ENCODE measurements around the gene SMU1. TPM values are rescaled to one million over a fixed set of nuclear protein-coding genes. Genes with fewer than 3 reads are reported as not detected.
A peak's percentile ranks its signal among the peaks of the same experiment; 100 is the strongest.
"Not testable (repeated sequence)": the region's sequence is repeated elsewhere in the genome, so short reads cannot be mapped to it uniquely, and the experiment has no call there.

SMU1 gene
- total RNA-seq, 1 donor from 2014 or later: 36.2 TPM

DNA sequence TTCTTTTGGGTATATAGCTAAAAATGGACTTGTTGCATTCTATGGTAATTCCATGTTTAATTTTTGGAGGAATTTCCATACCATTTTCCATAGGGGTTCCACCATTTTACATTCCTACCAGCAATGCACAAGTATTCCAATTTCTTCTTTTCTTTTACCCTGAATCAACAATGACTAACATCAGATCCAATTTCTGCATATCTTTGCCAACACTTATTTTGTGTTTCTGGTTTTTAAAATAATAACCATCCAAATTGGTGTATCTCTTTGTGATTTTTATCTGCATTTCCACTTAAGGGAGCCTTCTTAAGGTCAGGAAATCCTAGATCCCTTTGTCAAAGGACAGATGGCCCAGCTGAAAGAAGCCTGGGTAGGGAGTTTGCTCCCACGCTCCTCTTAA lies 29.5 kb upstream of the SMU1 start:
- no peak for DNase-seq (ENCODE audit: low read depth in 2 of 2)

DNA sequence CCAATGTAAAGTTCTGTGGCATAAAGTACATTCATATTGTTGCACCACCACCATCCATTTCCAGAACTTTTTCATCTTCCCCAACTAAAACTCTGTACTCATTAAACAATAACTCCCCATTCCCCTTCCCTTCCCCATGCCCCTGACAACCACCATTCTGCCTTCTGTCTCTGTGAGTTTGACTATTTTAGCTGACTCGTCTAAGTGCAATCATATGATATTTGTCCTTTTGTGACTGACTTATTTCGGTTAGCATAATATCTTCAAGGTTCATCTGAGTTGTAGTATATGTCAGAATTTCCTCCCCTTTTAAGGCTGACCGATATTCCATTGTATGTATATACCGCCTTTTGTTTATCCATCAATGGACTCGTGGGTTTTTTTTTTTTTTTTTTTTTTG lies 29.0 kb upstream of the SMU1 start:
- DNase-seq (ENCODE audit: low read depth in 2 of 2): no peak

DNA sequence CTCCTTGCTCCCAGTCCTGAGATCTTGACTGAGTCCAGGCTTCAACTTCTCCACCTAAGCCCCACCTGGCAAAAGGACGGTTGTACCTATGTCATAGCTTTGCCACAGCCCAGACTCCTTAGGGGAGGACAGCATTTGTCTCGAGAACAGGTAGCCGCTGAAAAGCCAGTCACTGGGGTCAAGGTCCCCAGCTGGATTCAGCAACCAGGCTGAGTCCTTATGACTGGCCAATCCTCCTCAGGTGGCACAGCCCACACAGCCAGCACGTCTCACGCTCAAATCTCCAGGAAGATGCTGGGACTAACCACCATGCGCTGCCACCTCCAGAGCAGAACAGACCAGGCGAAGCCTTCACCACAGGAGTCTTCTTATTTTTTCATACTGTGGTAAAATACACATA lies 27.9 kb upstream of the SMU1 start:
- no peak for DNase-seq (ENCODE audit: low read depth in 2 of 2)

DNA sequence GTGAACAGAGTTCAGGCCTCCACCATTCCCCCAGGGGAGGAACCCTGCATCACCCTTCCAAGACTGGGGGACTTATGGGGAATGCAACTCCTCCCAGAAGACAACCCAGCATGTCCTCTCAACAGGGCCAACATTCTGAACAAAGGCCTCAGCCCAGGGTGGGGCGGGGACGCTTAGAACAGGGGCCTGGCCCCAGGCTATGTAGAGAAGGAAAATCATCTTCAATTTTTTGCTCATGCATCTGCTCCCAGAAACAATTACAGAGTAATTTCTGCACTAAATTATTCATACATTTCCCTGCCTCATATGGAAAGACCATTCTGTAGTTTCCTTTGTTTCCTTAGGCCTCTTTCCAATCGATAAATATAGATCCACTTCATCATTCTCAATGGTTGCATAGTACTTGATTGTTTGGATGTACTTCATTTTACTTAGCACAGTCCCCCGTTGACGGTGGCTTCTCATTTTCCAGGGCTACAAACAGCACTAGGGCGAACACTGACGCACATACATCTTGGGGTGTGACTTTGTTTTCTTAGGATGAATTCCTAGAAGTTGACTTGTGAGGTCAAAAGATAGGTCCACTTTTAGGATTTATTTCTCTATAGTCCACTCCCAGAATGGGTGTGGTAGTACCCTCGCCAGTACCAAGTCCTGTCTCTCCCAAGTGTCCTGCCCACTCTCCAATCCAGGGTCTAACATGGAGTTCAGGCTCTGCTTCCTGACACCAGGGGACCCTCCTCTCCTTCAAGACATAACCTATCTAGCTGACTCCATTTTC lies 27.2 kb upstream of the SMU1 start:
- DNase-seq (ENCODE audit: low read depth in 2 of 2): no peak

DNA sequence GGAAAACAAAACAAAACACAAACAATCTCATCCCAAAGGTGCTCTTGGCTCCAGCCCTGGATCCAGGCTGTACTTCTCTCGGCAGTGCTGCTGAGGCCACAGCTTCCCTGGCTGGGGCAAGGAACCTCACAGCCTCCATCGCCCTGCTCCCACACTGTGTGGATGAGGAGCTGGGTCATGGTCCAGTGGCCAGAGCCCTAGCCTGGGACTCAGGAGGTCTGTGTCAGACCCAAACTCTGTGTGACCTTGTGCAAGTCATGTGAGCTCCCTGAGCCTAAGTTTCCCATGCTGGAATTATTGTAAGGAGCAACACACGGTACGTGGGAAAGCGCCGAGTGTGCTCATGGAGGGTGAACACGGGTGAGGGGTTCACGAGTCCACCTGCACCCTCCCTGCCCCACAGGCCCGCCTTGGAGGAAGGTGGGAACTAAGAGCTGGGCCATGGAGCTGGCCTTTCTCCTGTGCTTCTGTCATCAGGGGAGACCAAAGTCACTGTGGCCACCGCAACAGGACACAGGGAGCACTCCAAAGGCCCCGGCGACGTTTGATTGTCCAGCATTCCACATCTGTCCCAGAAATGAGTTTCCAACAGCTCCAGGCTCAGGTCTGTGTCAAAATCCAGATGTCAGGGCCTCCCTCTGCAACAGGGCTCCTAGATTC lies 26.2 kb upstream of the SMU1 start:
- DNase-seq (ENCODE audit: low read depth in 2 of 2): no peak

DNA sequence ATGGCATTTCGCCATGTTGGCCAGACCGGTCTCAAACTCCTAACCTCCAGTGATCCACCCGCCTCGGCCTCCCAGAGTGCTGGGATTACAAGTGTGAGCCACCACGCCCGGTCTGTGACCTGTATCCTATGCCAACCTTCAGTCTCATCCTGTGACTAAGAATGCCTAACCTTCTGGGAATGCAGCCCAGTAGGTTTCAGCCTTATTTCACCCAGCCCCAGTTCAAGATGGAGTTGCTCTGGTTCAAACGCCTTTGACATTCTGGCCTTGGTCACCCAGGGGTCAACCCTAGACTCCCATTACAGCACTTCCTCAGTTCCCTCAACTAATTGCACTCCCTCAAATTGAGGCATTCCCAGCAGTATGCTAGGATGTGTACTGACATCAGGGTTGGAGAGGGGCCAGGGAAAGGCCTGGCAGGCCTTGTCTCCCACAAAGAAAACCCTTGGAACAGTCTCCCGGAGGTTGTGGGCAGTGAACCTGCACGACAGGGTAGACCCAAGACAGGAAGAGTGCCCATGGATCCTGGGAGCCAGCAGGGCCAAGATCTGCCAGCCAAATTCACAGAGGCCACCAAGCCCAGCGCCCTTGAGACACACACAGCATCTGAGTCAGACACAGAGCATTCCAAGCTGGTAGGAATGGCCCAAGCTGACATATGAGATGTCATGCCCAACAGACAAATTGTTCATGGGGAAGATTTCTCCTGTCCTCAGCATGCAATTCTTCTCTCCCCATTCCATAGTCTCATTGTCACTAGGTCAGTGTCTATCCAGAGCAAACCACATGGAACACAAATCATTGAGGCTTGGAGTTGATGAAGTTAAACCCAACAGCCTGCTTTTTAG lies 24.9 kb upstream of the SMU1 start:
- no peak for DNase-seq (ENCODE audit: low read depth in 2 of 2)

DNA sequence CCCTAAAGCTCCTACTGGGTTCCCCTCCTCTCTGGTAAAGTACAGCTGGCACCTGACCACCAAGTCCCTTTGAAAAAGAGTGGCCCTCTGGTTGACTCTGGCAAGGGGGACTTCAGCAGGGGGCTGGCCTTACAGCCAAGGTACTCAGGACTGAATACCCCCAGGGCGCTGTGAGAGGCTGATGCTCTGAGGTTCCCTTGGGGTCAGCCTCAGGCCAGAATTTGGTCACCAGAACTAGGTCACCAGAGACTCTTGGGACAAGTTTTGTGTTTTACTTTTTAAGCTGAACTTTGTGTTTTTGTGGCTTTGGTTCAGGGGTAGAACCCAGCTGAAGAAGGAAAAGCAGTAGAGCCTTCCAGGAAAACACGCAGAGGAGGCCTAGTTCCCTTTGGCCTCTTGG lies 23.3 kb upstream of the SMU1 start:
- no peak for DNase-seq (ENCODE audit: low read depth in 2 of 2)

DNA sequence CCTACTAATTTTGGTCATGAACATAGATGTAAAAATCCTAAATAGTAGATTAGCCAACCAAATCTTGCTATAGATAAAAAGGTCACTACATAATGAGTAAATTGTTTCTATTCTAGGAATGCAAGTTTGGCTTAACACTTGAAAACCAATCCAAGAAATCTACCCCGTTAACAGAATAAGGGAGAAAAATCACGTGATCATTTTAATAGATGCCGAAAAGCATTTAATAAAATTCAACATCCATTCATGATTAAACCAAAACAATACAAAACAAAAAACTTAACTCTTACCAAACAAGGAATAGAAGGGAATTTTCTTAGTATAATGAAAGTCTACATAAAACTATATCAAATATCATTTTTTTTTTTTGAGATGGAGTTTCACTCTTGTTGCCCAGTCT lies 20.7 kb upstream of the SMU1 start:
- no peak for DNase-seq (ENCODE audit: low read depth in 2 of 2)

DNA sequence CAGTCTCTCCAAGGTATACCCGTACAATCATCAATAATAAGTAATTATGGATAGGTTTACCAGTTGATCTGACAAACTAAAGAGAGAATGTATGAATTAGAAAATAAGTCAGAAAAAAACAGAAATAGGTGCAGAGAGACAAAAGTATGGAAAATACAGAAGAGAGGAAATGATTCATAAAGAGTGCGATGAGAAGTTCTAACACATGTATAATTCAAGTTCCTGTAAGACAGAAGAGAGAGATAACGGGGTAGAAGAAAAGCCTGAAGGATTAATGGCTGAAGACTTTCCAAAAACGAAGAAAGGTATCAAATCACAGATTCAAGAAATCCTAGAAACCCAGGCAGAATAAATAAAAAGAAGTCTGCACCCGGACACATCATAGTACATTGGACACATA lies 16.2 kb upstream of the SMU1 start:
- peak in 1 of 2 donors; percentile 26 for DNase-seq (ENCODE audit: low read depth in 2 of 2)

DNA sequence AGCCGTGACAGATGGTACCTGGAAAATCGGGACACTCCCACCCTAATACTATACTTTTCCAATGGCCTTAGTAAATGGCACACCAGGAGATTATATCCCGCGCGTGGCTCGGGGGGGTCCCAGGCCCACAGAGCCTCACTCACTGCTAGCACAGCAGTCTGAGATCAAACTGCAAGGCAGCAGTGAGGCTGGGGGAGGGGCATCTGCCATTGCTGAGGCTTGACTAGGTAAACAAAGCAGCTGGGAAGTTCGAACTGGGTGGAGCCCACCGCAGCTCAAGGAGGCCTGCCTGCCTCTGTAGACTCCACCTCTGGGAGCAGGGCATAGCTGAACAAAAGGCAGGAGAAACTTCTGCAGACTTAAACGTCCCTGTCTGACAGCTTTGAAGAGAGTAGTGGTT lies 9.2 kb upstream of the SMU1 start:
- DNase-seq (ENCODE audit: low read depth in 2 of 2): not testable (repeated sequence)

DNA sequence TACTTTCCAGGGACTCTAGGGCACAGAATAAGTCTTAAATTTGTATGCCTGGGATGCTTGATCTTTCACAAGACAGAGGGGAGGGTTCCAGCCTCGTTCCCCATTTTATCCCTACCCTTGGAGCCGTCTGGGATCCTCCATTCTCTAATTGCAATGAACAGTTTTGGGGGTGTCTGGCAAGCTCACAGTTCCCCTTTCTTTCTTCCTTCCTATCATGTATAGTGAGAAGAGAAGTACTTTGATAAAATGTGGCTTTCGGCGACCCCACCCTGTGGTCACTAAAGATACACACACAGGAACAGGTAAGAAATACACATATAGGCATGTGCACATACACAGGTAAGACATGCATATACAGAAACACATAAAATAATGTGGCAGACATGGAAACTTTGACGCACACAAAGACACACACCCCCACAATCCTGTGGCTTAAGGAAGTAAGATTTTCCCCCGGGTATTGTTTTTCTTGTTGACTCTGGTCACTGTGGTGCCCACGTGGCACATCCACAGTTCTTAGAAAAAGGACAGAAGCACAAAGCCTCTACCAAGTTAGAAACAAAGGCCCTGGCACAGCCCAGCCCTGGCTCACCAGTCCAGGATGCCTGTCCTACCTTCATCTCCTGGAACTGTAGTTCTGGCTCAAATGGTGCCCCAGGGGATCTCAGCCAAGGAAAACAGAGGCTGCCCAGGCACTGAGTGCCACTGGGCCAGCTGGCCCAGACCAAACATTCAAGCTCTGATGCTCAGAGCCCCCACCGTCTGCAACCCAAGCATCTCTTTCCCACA lies 6.3 kb upstream of the SMU1 start:
- peak in 1 of 2 donors; percentile 82 for DNase-seq (ENCODE audit: low read depth in 2 of 2)

DNA sequence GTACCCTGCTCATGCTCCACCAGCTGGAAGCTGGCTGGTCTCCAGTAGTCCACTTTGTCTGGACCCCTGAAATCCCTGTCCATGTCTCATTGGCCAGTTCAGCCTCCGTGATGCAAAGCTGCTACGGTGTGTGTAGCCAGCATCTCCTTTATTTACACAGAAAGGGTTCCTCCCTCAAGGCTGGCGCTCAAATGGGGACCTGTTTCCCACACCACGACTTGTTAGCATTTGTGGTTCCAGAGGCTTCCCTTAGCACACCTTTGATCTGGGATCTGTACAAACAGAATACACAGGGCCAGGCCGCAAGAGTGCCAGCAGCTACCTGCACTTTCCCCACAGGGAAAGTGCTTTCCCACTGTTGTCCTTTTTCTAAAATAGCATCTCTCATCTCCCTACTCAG lies 5.7 kb upstream of the SMU1 start:
- DNase-seq (ENCODE audit: low read depth in 2 of 2): no peak

DNA sequence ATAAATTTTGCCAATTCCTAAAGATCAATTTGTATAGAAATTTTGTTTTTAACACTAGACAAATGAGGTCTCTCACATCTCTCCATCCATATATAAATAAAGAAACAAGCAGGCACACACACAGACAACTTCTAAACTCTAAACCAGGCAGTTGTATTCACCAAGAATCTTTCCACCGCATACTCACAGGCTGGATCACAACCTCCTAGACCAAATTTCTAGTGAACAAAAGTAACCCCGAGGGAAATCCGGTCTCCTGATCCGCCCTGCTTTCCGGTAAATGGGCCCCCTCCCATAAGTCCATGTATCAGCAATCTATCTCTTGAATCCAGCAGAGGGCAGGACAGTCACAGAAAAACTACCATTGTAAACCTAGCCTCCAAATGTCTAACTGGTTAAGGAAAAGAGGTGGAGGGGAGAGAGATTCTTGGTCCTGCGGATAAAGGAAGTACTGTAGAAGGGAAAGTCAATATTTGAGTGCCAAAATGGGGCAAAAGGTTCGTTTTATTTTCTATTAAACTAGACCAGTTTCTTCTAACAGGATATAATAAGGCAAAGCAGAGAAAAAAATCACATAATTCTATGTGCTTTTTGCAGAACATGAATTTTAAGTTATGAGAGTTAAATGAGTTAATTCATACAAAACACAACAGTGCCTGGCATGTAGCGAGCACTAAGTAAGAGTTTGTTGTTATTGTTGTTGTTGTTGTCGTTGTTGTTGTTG lies 4.8 kb upstream of the SMU1 start:
- DNase-seq (ENCODE audit: low read depth in 2 of 2): peak; percentile 88 to 92

DNA sequence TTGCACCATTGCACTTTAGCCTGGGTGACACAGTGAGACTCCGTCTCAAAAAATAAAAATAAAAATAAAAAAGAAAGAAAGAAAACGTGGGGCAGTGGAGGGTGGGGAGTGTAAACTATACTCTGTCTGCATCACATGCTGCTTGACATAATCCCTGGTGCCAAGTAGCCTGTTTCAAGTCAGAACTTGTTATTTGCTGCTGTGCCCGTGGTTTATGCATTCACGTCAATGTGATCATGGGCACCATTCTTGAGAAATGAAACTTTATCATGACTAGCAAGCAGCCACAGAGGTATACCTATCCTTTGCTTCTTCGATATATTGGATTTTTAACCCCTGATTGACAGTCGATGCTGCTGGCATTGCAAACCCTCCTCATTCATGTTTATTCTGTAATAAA lies 4.1 kb upstream of the SMU1 start:
- no peak for DNase-seq (ENCODE audit: low read depth in 2 of 2)

DNA sequence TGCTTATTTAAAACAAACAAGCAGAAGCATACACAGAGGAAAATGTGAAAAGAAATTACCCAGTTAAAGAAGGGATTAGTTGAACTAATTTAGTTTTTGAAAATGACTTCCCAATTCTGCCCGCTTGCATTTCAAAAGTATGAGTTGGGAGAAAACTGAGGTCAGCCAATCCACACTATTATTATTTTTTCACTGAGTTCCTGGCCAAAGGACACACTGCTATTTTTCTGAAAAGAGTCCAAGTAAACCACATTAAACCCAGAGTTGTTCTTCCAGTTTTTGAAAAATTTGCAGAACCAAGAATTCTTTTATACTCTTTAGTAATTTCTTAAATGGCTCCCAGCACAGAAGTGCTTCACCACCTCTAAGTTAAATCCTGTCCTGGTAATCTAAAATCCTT lies 7.5 kb downstream of the SMU1 start:
- no peak for DNase-seq (ENCODE audit: low read depth in 2 of 2)

DNA sequence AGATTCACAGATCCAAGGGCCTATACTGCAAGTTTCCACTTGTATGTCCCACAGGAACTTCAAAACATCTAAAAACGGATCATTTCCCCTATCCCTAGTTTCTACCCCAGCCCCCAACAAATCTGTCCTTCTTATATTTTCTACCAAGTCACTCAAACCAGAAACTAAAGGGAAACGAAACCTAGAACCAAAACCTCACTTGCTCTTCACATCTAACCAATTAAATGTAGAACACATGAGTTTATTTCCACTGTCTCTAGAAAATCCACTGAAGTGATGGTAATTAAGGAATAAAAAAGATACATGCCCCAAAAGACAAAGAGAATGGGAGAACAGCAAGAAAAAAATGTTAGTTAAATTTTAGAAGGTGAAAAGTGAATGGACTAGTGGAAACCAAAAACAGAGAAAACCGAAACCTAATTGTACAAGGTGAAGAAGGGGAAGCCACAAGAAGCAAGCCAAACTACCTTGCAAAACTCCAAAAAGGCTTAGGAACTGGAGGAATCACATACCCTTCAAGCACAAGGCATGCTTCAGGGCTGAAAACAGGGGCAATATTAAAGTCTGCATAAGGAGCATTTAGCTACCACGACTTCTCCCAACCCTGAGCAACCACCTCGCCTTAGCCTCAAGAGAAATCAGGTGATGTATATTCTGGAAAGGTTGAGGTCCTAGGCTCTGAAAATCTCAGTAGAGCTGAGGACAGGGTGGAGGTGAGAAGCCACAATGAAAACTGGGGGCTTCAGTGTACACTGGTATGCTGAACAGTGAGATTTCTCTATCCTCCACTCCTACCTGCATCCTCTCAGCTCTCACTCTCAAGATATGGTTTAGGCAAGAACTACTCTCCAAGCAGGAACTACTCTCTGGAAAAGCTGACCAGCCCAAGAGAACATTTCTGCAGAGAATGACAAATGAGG lies 11.1 kb downstream of the SMU1 start:
- DNase-seq (ENCODE audit: low read depth in 2 of 2): no peak

DNA sequence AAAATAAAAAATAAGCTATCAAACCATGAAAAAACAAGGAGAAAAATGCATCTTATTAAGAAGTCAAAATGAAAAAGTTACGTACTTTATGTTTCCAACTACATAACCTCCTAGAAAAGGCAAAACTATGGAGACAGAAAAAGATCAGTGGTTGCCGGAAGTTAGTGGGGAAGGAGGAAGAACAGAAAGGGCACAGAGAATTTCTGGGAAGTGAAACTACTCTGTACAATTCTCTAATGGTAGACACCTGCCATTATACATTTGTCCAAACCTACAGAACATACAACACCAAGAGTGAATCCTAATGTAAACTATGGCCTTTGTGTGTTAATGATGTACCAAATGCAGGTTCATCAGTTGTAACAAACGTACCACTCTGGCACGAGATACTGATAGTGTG lies 25.3 kb downstream of the SMU1 start:
- no peak for DNase-seq (ENCODE audit: low read depth in 2 of 2)

DNA sequence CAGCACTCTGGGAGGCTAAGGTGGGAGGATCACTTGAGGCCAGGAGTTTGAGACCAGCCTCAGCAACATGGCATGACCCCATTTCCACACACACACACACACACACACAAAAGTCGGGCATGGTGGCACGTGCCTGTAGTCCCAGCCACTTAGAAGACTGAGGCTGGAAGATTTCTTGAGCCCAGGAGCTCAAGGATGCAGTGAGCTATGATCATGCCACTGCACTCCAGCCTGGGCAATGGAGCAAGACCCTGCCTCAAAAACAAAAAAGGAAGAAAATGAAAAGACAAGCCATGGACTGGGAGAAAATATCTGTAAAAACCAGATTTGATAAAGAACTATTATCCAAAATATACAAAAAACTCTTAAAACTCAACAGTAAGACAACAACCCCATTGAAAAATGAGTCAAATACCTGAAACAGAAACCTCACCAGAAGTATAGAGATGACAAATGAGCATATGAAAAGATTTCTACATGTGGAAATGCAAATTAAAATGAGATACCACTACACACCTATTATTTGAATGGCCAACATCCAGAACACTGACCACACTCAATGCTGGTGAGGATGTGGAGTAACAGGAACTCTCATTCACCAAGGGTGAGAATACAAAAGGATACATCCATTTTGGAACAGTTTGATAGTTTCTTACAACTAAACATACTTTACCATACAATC lies 26.7 kb downstream of the SMU1 start:
- no peak for DNase-seq (ENCODE audit: low read depth in 2 of 2)

DNA sequence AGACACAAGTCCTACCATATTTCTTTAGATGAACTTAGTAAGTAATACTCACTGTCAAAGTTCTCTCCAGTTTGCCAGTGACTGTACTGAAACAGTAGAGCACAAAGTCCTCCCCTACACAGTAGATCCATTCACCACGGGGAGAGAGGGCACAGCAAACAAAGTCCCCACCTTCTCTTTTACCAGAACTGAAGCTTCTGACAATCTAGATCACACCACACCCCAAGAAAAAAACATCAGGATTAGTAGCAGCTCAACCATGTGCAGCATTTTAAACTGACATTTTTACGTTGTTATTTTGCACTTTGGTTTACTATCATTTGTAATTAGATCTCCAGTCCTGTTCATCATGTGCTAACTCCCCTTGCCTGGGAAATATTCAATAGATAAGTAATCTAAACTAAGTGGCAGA lies 28.4 kb downstream of the SMU1 start:
- DNase-seq (ENCODE audit: low read depth in 2 of 2): no peak

All from dermis microvascular lymphatic vessel endothelial cell (primary cell).